ENCODE results near the gene RTP1. TPM values are rescaled to one million over a fixed set of nuclear protein-coding genes. Genes with fewer than 3 reads are reported as not detected.

Gene RTP1
- total and polyA plus RNA-seq, 2 experiments from 2014 or later: 4.4 to 6.3 TPM

DNA sequence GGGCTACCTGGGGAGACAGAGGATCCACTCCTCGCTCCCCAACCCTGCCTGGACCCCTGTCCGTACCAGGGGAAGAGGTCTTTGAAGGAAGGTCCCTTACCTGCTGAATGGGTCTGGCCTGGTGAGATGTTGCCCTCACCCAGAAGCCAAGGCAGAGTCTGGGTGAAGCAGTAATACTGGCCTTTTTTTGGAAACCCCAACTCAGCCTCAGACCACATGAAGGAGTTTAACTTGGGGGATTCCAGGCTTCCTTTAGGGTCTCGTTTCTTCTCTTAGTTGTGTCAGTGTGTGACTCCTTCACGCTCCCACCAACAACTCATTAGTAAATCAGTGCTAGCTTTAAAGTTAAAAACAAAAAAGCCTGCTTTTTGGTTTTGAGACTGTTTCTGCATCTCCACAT is 45.6 kb downstream of the RTP1 start:
- Mint-ChIP-seq H3K27me3 (ENCODE audit: insufficient read depth, low read depth, poor library complexity) (peaks cover 2% of the 10 kb centered on the region), H3K9me3 (peaks cover 4% of the 10 kb centered on the region; the same call in 2 of the 3 replicates), H3K27ac (no peak overlapping the region), H3K36me3 (ENCODE audit: low read depth) (no peaks in the 10 kb centered on the region), H3K4me3 (no peak overlapping the region), H3K4me1 (peaks cover 4% of the 10 kb centered on the region; the same call in 2 of the 3 replicates)
- DNase-seq (ENCODE audit: low spot score) (no peak), ATAC-seq (no peak)
- H3K4me2 ChIP-seq: no peak overlapping the region
- no peaks in the 10 kb centered on the region for H3K27me3 ChIP-seq (ENCODE audit: insufficient read depth)
- no peaks in the 10 kb centered on the region for H3F3A ChIP-seq (replicated peaks; ENCODE audit: low read depth)
- H3K36me3 ChIP-seq (ENCODE audit: insufficient read depth): no peaks in the 10 kb centered on the region
- no peaks in the 10 kb centered on the region for H3K79me2 ChIP-seq (replicated peaks; ENCODE audit: insufficient read depth)
- no peak for TF ChIP-seq NANOG (IDR thresholded peaks at IDR 0.05; ENCODE audit: borderline replicate concordance)
- TF ChIP-seq, protein P1, sequence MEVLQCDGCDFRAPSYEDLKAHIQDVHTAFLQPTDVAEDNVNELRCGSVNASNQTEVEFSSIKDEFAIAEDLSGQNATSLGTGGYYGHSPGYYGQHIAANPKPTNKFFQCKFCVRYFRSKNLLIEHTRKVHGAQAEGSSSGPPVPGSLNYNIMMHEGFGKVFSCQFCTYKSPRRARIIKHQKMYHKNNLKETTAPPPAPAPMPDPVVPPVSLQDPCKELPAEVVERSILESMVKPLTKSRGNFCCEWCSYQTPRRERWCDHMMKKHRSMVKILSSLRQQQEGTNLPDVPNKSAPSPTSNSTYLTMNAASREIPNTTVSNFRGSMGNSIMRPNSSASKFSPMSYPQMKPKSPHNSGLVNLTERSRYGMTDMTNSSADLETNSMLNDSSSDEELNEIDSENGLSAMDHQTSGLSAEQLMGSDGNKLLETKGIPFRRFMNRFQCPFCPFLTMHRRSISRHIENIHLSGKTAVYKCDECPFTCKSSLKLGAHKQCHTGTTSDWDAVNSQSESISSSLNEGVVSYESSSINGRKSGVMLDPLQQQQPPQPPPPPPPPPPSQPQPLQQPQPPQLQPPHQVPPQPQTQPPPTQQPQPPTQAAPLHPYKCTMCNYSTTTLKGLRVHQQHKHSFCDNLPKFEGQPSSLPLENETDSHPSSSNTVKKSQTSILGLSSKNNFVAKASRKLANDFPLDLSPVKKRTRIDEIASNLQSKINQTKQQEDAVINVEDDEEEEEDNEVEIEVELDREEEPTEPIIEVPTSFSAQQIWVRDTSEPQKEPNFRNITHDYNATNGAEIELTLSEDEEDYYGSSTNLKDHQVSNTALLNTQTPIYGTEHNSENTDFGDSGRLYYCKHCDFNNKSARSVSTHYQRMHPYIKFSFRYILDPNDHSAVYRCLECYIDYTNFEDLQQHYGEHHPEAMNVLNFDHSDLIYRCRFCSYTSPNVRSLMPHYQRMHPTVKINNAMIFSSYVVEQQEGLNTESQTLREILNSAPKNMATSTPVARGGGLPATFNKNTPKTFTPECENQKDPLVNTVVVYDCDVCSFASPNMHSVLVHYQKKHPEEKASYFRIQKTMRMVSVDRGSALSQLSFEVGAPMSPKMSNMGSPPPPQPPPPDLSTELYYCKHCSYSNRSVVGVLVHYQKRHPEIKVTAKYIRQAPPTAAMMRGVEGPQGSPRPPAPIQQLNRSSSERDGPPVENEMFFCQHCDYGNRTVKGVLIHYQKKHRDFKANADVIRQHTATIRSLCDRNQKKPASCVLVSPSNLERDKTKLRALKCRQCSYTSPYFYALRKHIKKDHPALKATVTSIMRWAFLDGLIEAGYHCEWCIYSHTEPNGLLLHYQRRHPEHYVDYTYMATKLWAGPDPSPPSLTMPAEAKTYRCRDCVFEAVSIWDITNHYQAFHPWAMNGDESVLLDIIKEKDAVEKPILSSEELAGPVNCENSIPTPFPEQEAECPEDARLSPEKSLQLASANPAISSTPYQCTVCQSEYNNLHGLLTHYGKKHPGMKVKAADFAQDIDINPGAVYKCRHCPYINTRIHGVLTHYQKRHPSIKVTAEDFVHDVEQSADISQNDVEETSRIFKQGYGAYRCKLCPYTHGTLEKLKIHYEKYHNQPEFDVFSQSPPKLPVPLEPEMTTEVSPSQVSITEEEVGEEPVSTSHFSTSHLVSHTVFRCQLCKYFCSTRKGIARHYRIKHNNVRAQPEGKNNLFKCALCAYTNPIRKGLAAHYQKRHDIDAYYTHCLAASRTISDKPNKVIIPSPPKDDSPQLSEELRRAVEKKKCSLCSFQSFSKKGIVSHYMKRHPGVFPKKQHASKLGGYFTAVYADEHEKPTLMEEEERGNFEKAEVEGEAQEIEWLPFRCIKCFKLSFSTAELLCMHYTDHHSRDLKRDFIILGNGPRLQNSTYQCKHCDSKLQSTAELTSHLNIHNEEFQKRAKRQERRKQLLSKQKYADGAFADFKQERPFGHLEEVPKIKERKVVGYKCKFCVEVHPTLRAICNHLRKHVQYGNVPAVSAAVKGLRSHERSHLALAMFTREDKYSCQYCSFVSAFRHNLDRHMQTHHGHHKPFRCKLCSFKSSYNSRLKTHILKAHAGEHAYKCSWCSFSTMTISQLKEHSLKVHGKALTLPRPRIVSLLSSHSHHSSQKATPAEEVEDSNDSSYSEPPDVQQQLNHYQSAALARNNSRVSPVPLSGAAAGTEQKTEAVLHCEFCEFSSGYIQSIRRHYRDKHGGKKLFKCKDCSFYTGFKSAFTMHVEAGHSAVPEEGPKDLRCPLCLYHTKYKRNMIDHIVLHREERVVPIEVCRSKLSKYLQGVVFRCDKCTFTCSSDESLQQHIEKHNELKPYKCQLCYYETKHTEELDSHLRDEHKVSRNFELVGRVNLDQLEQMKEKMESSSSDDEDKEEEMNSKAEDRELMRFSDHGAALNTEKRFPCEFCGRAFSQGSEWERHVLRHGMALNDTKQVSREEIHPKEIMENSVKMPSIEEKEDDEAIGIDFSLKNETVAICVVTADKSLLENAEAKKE (CRISPR knock-in tag; IDR thresholded peaks at IDR 0.05): no peak
- H3K27ac ChIP-seq (ENCODE audit: low read depth): no peak overlapping the region
- no peak overlapping the region for H3K4me3 ChIP-seq
- H2AFZ ChIP-seq: no peak overlapping the region
- H3K9me2 ChIP-seq (ENCODE audit: insufficient read depth): 0 out of 2 replicates have a peak, but pooled peaks cover 8% of the 10 kb centered on the region
- no peaks in the 10 kb centered on the region for H4K20me1 ChIP-seq (replicated peaks; ENCODE audit: insufficient read depth)
- no peaks in the 10 kb centered on the region for H3K4me1 ChIP-seq (ENCODE audit: insufficient read depth)

DNA sequence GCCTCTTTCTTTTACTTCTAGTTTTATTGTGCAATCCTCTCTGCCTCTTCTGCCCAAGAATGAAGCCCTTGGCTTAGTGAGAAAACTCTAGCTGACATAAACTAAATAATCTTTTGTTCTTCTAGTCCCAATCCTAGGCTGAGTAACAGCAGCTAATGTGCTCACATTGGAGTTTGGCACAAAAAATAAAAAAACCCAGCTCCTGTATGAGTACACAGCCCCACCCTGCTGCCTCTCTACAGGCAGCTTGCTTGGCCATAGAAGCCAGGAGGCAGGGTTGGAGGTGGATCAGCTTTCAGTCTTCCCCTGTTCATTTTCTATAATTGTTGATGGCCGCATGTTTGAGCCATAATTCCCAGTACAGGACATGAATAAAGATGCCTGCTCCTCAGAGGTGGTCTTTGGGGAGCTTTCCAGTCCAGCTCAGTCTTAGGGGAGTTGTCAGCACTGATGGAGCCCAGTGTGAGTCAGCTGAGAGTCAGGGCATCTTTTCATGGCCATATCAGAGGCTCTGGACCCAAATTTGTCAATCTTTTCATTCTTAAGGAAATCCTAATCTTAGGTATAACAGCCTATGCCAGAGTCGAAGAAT is 46.7 kb downstream of the RTP1 start:
- peaks cover 7% of the 10 kb centered on the region; the same call in 2 of the 3 replicates for H3K9me3 Mint-ChIP-seq
- H3F3A ChIP-seq (replicated peaks; ENCODE audit: low read depth): no peaks in the 10 kb centered on the region
- H3K4me2 ChIP-seq: no peak overlapping the region
- ATAC-seq (no peak), DNase-seq (ENCODE audit: low spot score) (no peak)
- no peak overlapping the region for H3K4me3 ChIP-seq
- no peak overlapping the region for H2AFZ ChIP-seq
- no peaks in the 10 kb centered on the region for H3K4me1 ChIP-seq (ENCODE audit: insufficient read depth)
- no peaks in the 10 kb centered on the region for H3K36me3 Mint-ChIP-seq (ENCODE audit: low read depth)
- H3K27ac ChIP-seq (ENCODE audit: low read depth): no peak overlapping the region
- peaks cover 2% of the 10 kb centered on the region for H3K27me3 Mint-ChIP-seq (ENCODE audit: insufficient read depth, low read depth, poor library complexity)
- peaks cover 9% of the 10 kb centered on the region; the same call in 1 of the 2 replicates for H3K9me2 ChIP-seq (ENCODE audit: insufficient read depth)
- no peaks in the 10 kb centered on the region for H4K20me1 ChIP-seq (replicated peaks; ENCODE audit: insufficient read depth)
- peaks cover 6% of the 10 kb centered on the region for H3K4me1 Mint-ChIP-seq
- H3K27me3 ChIP-seq (ENCODE audit: insufficient read depth): no peaks in the 10 kb centered on the region
- no peak overlapping the region for H3K4me3 Mint-ChIP-seq
- no peaks in the 10 kb centered on the region for H3K36me3 ChIP-seq (ENCODE audit: insufficient read depth)
- H3K79me2 ChIP-seq (replicated peaks; ENCODE audit: insufficient read depth): no peaks in the 10 kb centered on the region
- no peak overlapping the region for H3K27ac Mint-ChIP-seq
- TF ChIP-seq EZH2 (IDR thresholded peaks at IDR 0.05; ENCODE audit: low read depth, unreplicated experiment) (no peak), CREB1 (CRISPR knock-in tag; IDR thresholded peaks at IDR 0.05; ENCODE audit: low read depth) (no peak), NANOG (IDR thresholded peaks at IDR 0.05; ENCODE audit: borderline replicate concordance) (no peak), ZNF114 (CRISPR knock-in tag; IDR thresholded peaks at IDR 0.05) (no peak), STAT1 (IDR thresholded peaks at IDR 0.05; ENCODE audit: unreplicated experiment) (no peak), JUNB (IDR thresholded peaks at IDR 0.05; ENCODE audit: unreplicated experiment) (no peak)
- TF ChIP-seq, protein P2, sequence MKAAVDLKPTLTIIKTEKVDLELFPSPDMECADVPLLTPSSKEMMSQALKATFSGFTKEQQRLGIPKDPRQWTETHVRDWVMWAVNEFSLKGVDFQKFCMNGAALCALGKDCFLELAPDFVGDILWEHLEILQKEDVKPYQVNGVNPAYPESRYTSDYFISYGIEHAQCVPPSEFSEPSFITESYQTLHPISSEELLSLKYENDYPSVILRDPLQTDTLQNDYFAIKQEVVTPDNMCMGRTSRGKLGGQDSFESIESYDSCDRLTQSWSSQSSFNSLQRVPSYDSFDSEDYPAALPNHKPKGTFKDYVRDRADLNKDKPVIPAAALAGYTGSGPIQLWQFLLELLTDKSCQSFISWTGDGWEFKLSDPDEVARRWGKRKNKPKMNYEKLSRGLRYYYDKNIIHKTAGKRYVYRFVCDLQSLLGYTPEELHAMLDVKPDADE (IDR thresholded peaks at IDR 0.05): no peak
- TF ChIP-seq, protein P3, sequence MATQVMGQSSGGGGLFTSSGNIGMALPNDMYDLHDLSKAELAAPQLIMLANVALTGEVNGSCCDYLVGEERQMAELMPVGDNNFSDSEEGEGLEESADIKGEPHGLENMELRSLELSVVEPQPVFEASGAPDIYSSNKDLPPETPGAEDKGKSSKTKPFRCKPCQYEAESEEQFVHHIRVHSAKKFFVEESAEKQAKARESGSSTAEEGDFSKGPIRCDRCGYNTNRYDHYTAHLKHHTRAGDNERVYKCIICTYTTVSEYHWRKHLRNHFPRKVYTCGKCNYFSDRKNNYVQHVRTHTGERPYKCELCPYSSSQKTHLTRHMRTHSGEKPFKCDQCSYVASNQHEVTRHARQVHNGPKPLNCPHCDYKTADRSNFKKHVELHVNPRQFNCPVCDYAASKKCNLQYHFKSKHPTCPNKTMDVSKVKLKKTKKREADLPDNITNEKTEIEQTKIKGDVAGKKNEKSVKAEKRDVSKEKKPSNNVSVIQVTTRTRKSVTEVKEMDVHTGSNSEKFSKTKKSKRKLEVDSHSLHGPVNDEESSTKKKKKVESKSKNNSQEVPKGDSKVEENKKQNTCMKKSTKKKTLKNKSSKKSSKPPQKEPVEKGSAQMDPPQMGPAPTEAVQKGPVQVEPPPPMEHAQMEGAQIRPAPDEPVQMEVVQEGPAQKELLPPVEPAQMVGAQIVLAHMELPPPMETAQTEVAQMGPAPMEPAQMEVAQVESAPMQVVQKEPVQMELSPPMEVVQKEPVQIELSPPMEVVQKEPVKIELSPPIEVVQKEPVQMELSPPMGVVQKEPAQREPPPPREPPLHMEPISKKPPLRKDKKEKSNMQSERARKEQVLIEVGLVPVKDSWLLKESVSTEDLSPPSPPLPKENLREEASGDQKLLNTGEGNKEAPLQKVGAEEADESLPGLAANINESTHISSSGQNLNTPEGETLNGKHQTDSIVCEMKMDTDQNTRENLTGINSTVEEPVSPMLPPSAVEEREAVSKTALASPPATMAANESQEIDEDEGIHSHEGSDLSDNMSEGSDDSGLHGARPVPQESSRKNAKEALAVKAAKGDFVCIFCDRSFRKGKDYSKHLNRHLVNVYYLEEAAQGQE (IDR thresholded peaks at IDR 0.05; ENCODE audit: unreplicated experiment): no peak
